Ureter (tissue), 1 donor: ENCODE data around the gene CLEC17A. TPM values are rescaled to one million over a fixed set of nuclear protein-coding genes. Genes with fewer than 3 reads are reported as not detected.
"Not testable (repeated sequence)": the region's sequence is repeated elsewhere in the genome, so short reads cannot be mapped to it uniquely, and the experiment has no call there.

Experiments used
- DNase-seq: peaks from one replicate; pipeline ENCODE4 v3.0.0-alpha.2; 2020; ENCODE audit warnings: low spot score
- total RNA-seq: library from RNA; stranded (reverse); gene quantifications from one replicate; pipeline ENCODE4 v1.2.4, GENCODE V29; 2023
- donor health status: DM: yes; HTN: yes; CAD: no.

Gene CLEC17A
- total RNA-seq, 1 donor from 2014 or later = 0.26 TPM

- no peak for DNase-seq
These were observed 2.2 kb upstream of the CLEC17A start for GRCh38 chr19:14580623-14581237.

GRCh38 chr19:14584372-14584771 lies 1.5 kb downstream of the CLEC17A start:
- DNase-seq = not testable (repeated sequence)

GRCh38 chr19:14585187-14585586 lies 2.3 kb downstream of the CLEC17A start:
- DNase-seq = not testable (repeated sequence)

- DNase-seq = not testable (repeated sequence)
These were observed 6.5 kb downstream of the CLEC17A start for GRCh38 chr19:14589433-14589832.

- DNase-seq = no peak
These were observed 12.7 kb downstream of the CLEC17A start for GRCh38 chr19:14595558-14595957.

- DNase-seq = no peak
These were observed 16.8 kb downstream of the CLEC17A start for GRCh38 chr19:14599548-14600147.

GRCh38 chr19:14603990-14604387 lies 21.1 kb downstream of the CLEC17A start:
- DNase-seq = no peak

- DNase-seq = no peak
These were observed 23.7 kb downstream of the CLEC17A start for GRCh38 chr19:14606627-14607026.

GRCh38 chr19:14611051-14611450 lies 28.2 kb downstream of the CLEC17A start:
- no peak for DNase-seq

GRCh38 chr19:14612242-14612641 lies 29.4 kb downstream of the CLEC17A start:
- DNase-seq = not testable (repeated sequence)

GRCh38 chr19:14612657-14613056 lies 29.8 kb downstream of the CLEC17A start:
- no peak for DNase-seq

GRCh38 chr19:14613399-14614098 lies 30.7 kb downstream of the CLEC17A start:
- not testable (repeated sequence) for DNase-seq

GRCh38 chr19:14614099-14614412 lies 31.2 kb downstream of the CLEC17A start:
- no peak for DNase-seq

- no peak for DNase-seq
These were observed 32.7 kb downstream of the CLEC17A start for GRCh38 chr19:14615623-14616022.

GRCh38 chr19:14616407-14616806 lies 33.5 kb downstream of the CLEC17A start:
- no peak for DNase-seq

- no peak for DNase-seq
These were observed 36.5 kb downstream of the CLEC17A start for GRCh38 chr19:14619404-14619803.

GRCh38 chr19:14624491-14624890 lies 41.6 kb downstream of the CLEC17A start:
- not testable (repeated sequence) for DNase-seq

GRCh38 chr19:14629557-14629956 lies 46.7 kb downstream of the CLEC17A start:
- DNase-seq = no peak

- DNase-seq = no peak
These were observed 49.4 kb downstream of the CLEC17A start for GRCh38 chr19:14632286-14632685.

GRCh38 chr19:14639536-14640277 lies 56.8 kb downstream of the CLEC17A start:
- DNase-seq = no peak

- no peak for DNase-seq
These were observed 65.6 kb downstream of the CLEC17A start for GRCh38 chr19:14648506-14648905.

GRCh38 chr19:14649020-14649419 lies 66.1 kb downstream of the CLEC17A start:
- no peak for DNase-seq

- DNase-seq = no peak
These were observed 67.3 kb downstream of the CLEC17A start for GRCh38 chr19:14650161-14650560.
